HCT116 (cell line): Measurements from ENCODE around the gene TMUB1. TPM values are rescaled to one million over a fixed set of nuclear protein-coding genes. Genes with fewer than 3 reads are reported as not detected.

Source experiments
- ATAC-seq: fragments of 200-7000 bp; cut with Tn5 transposase; 2 replicates; pipeline ENCODE4 v1.9.1; 2020; ENCODE audit warnings: mild to moderate bottlenecking, moderate library complexity
- BruUV-seq: library from RNA; stranded (reverse); fragments of 400-500 nt; replicated peaks from 2 replicates; lab custom pipeline; 2021; lab: Mats Ljungman, UMichigan
- CTCF ChIA-PET: fragments of 300-600 bp; sonication (Branson Sonifier 250); formaldehyde crosslinking; loops from one replicate; lab custom pipeline; 2021; ENCODE audit warnings: antibody characterized with exemption; lab: Charles Lee
- POLR2A ChIA-PET: fragments of 300-600, 350-600 bp; sonication (Branson Sonifier 250); formaldehyde crosslinking; loops from one replicate; lab custom pipeline; 2021; ENCODE audit warnings: antibody characterized with exemption; lab: Charles Lee
- RAD21 ChIA-PET, 2 experiments: fragments of 300-600 bp; sonication (Branson Sonifier 250); formaldehyde crosslinking; loops; one replicate each; lab custom pipeline; 2023; ENCODE audit warnings: low total read pairs in 2 of 2; ENCODE audit not compliant: uncharacterized antibody in 2 of 2, unreplicated experiment in 2 of 2, low non-redundant PET in 1 of 2; lab: Charles Lee
- DNase-seq: peaks from one replicate; pipeline ENCODE4 v3.0.0-alpha.2; 2010; ENCODE audit warnings: low read depth, low spot score
- H2AFZ ChIP-seq: fragments of 200-600 bp; shearing (Covaris generic), sonication (generic); 2 replicates; pipeline ENCODE4 v1.6.1; 2017; ENCODE audit warnings: low read depth, mixed run types, mixed read lengths, antibody characterized with exemption, low read length; ENCODE audit not compliant: poor library complexity, severe bottlenecking
- H3K27ac ChIP-seq: 2 replicates; pipeline ENCODE4 v1.5.1; 2012; ENCODE audit warnings: low read depth, low read length
- H3K27me3 ChIP-seq: fragments of 200-600 bp; sonication (generic); 2 replicates; pipeline ENCODE4 v1.6.1; 2016; ENCODE audit warnings: mixed run types, low read length, mixed read lengths; ENCODE audit not compliant: insufficient read depth
- H3K36me3 ChIP-seq, 2 experiments: fragments of 200-500 bp in 1 of 2; fragments of 200-600 bp in 1 of 2; sonication (Bioruptor generic) in 1 of 2; sonication (generic) in 1 of 2; 2 replicates each; pipeline versions ENCODE4 v1.5.1 to v1.6.1; 2014 to 2016; ENCODE audit warnings: low read length in 2 of 2, inconsistent platforms in 1 of 2, mixed read lengths in 1 of 2, mixed run types in 1 of 2; ENCODE audit not compliant: insufficient read depth in 2 of 2, control insufficient read depth in 1 of 2
- H3K4me1 ChIP-seq, 2 experiments: fragments of 200-600 bp in 1 of 2; sonication (generic) in 1 of 2; 2 replicates each; pipeline versions ENCODE4 v1.5.1 to v1.6.1; 2012 to 2017; ENCODE audit warnings: low read length in 2 of 2, inconsistent platforms in 1 of 2, mild to moderate bottlenecking in 1 of 2, mixed read lengths in 1 of 2, mixed run types in 1 of 2, moderate library complexity in 1 of 2; ENCODE audit not compliant: insufficient read depth in 2 of 2, control insufficient read depth in 1 of 2
- H3K4me2 ChIP-seq: fragments of 200-600 bp; sonication (generic); 2 replicates; pipeline ENCODE4 v1.6.1; 2017; ENCODE audit warnings: mixed run types, low read length, mixed read lengths
- H3K4me3 ChIP-seq, 2 experiments: fragments of 200-600 bp in 1 of 2; sonication (generic) in 1 of 2; replicated peaks in 1 of 2; 2 replicates each; pipeline ENCODE4 v1.5.1; 2011 to 2016; ENCODE audit warnings: low read length in 2 of 2, control low read depth in 1 of 2, low read depth in 1 of 2, mild to moderate bottlenecking in 1 of 2, mixed read lengths in 1 of 2, mixed run types in 1 of 2
- H3K79me2 ChIP-seq: fragments of 200-600 bp; sonication (generic); 2 replicates; pipeline ENCODE4 v1.6.1; 2017; ENCODE audit warnings: mild to moderate bottlenecking, mixed run types, low read length, moderate library complexity, mixed read lengths; ENCODE audit not compliant: insufficient read depth
- H3K9ac ChIP-seq: fragments of 200-600 bp; sonication (generic); 2 replicates; pipeline ENCODE4 v1.6.1; 2016; ENCODE audit warnings: low read length, mixed read lengths
- H3K9me2 ChIP-seq: fragments of 200-600 bp; sonication (generic), shearing (Covaris generic); 2 replicates; pipeline ENCODE4 v1.6.1; 2017; ENCODE audit warnings: mixed run types, mild to moderate bottlenecking, moderate library complexity; ENCODE audit not compliant: insufficient read depth
- H3K9me3 ChIP-seq, 2 experiments: fragments of 200-500 bp in 1 of 2; fragments of 200-600 bp in 1 of 2; sonication (Bioruptor generic) in 1 of 2; sonication (generic) in 1 of 2; 2 replicates each; pipeline ENCODE4 v1.6.1; 2014 to 2017; ENCODE audit warnings: low read length in 2 of 2, mixed read lengths in 2 of 2, inconsistent platforms in 1 of 2, low read depth in 1 of 2, mild to moderate bottlenecking in 1 of 2, mixed run types in 1 of 2, moderate library complexity in 1 of 2; ENCODE audit not compliant: control insufficient read depth in 1 of 2, insufficient read depth in 1 of 2
- H4K20me1 ChIP-seq: fragments of 200-600 bp; sonication (generic), shearing (Covaris generic); 2 replicates; pipeline ENCODE4 v1.6.1; 2017; ENCODE audit warnings: mixed run types, mild to moderate bottlenecking, moderate library complexity; ENCODE audit not compliant: insufficient read depth
- CEBPB ChIP-seq: IDR thresholded peaks from 2 replicates; pipeline ENCODE4 v1.6.1; 2012; ENCODE audit warnings: low read depth
- CTCF ChIP-seq, 3 experiments: fragments of 200-600 bp in 1 of 3; sonication (generic) in 1 of 3; IDR thresholded peaks in 2 of 3; conservative IDR thresholded peaks in 1 of 3; 2 replicates each; pipeline ENCODE4 v1.5.1; 2012 to 2017; ENCODE audit warnings: low read depth in 2 of 3, low read length in 2 of 3, antibody characterized with exemption in 1 of 3, borderline replicate concordance in 1 of 3, control low read depth in 1 of 3, mild to moderate bottlenecking in 1 of 3, mixed read lengths in 1 of 3, mixed run types in 1 of 3, moderate library complexity in 1 of 3; ENCODE audit not compliant: insufficient read depth in 1 of 3
- EZH2phosphoT487 ChIP-seq: fragments of 200-600 bp; IDR thresholded peaks from 2 replicates; pipeline ENCODE4 v1.6.1; 2018; ENCODE audit warnings: antibody characterized with exemption, borderline replicate concordance
- FOSL1 ChIP-seq: IDR thresholded peaks from 2 replicates; pipeline ENCODE4 v1.6.1; 2012; ENCODE audit warnings: low read depth
- POLR2A ChIP-seq: IDR thresholded peaks from 2 replicates; pipeline ENCODE4 v1.7.0; 2011; ENCODE audit warnings: borderline replicate concordance; ENCODE audit not compliant: insufficient read depth, insufficient read length; ENCODE audit errors: extremely low read depth
- SRF ChIP-seq: IDR thresholded peaks from 2 replicates; pipeline ENCODE4 v1.6.1; 2012; ENCODE audit warnings: low read depth
- intact Hi-C: fragments of 100-400 bp; cut with micrococcal nuclease; formaldehyde crosslinking; loops from 2 replicates; pipeline ENCODE4 v1.10.0; 2022
- total RNA-seq: library from RNA; stranded (reverse); gene quantifications from one replicate; pipeline ENCODE4 v1.2.1, GENCODE V29; 2021; ENCODE audit not compliant: unreplicated experiment

Gene TMUB1
- total RNA-seq, 1 experiment from 2014 or later: 75.8 TPM

DNA sequence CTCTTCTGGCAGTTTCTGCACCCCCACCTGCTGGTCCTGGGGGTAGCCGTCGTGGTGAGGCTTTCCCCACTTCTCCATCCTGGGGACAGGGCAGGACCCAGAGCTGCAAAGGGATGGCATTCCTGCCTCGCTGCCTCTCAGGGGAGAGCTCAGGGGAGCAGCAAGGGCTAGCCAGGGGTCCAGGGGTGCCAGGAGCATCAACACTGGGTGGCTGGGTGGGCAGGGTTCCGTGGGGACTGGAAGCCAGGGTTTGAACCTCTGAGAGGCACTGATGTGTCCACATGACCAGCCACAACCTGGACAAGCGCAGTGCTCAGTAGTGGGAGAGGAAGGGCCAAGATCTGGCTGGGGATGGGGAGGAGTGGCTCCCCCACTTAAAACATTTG, 49.4 kb downstream of the TMUB1 start:
- Histone ChIP-seq H3K27ac (no peak overlapping the region), H3K79me2 (peaks cover 6% of the 10 kb centered on the region), H3K9me3 (no peaks in the 10 kb centered on the region), H3K27me3 (no peaks in the 10 kb centered on the region), H3K4me3 (no peak overlapping the region), H3K4me2 (no peak overlapping the region), H3K36me3 (peaks cover 3 to 10% of the 10 kb centered on the region in 2 experiments; a peak in 2 of 4 replicates), H3K9ac (no peak overlapping the region), H3K4me1 (peaks cover 7 to 20% of the 10 kb centered on the region in 2 experiments), H2AFZ (no peak overlapping the region), H4K20me1 (no peaks in the 10 kb centered on the region), H3K9me2 (no peaks in the 10 kb centered on the region)
- ChIA-PET CTCF (interaction anchor here (1.4 kb wide), 1 partner anchor 77 kb away, joined by 4 read pairs; no protein-coding TSS in a partner anchor), RAD21 (no interaction called here), POLR2A (no interaction called here)
- TF ChIP-seq POLR2A: no peak
- TF ChIP-seq CEBPB: no peak
- ATAC-seq: no peak
- no peak for DNase-seq
- intact Hi-C loops: no loop called here
- no TSS peak for BruUV-seq

GRCh38 chr7:151032936-151033863, 50.1 kb downstream of the TMUB1 start:
- POLR2A ChIA-PET: no interaction called here
- ATAC-seq: no peak

More at GRCh38 chr7:151032936-151033863, 50.1 kb downstream of the TMUB1 start:
- H3K4me1 ChIP-seq: peaks cover 3 to 15% of the 10 kb centered on the region in 2 experiments; a peak in 3 of 4 replicates
- peaks cover 6% of the 10 kb centered on the region for H3K79me2 ChIP-seq
- H3K4me2 ChIP-seq: no peak overlapping the region
- H3K4me3 ChIP-seq: no peak overlapping the region
- no peaks in the 10 kb centered on the region for H3K9me3 ChIP-seq
- intact Hi-C loops: no loop called here
- H2AFZ ChIP-seq: no peak overlapping the region
- ChIA-PET RAD21 (no interaction called here), CTCF (interaction anchor here (1.4 kb wide), 1 partner anchor 78 kb away, joined by 4 read pairs; no protein-coding TSS in a partner anchor)
- no TSS peak for BruUV-seq
- H3K9me2 ChIP-seq: no peaks in the 10 kb centered on the region
- H3K27ac ChIP-seq: no peak overlapping the region
- H3K9ac ChIP-seq: no peak overlapping the region
- DNase-seq: no peak
- no peaks in the 10 kb centered on the region for H3K27me3 ChIP-seq
- H3K36me3 ChIP-seq: peaks cover 3 to 10% of the 10 kb centered on the region in 2 experiments; a peak in 2 of 4 replicates
- H4K20me1 ChIP-seq: no peaks in the 10 kb centered on the region
- TF ChIP-seq SRF (no peak), CTCF (IDR thresholded peaks at IDR 0.05 in 2 of 3, conservative IDR thresholded peaks at IDR 0.05 in 1 of 3; ENCODE audit: borderline replicate concordance in 1 of 3, insufficient read depth in 1 of 3, low read depth in 2 of 3, low read length in 2 of 3) (peak in 2 of 3 experiments; percentile 38 to 44; a peak in 3 of 6 replicates), FOSL1 (no peak), EZH2phosphoT487 (no peak)

Other genes with a start within 250 kb of the TMUB1 start
- gene AOC1, start 231.0 kb downstream of the TMUB1 start, total RNA-seq: 0.37 TPM
- gene KCNH2, start 105.2 kb downstream of the TMUB1 start, total RNA-seq: 9.7 TPM
- gene NOS3, start 92.5 kb downstream of the TMUB1 start, total RNA-seq: 35.8 TPM
- gene ATG9B, start 59.0 kb downstream of the TMUB1 start, total RNA-seq: 2.1 TPM
- gene ABCB8, start 55.0 kb downstream of the TMUB1 start, total RNA-seq: 55.2 TPM
- 4.4 TPM for gene ASIC3, start 35.0 kb downstream of the TMUB1 start, total RNA-seq
- 19.8 TPM for gene CDK5, start 25.6 kb downstream of the TMUB1 start, total RNA-seq
- gene SLC4A2, start 23.9 kb downstream of the TMUB1 start, total RNA-seq: 240 TPM
- gene FASTK, start 2.7 kb downstream of the TMUB1 start, total RNA-seq: 86.4 TPM
- gene AGAP3, start 3.0 kb upstream of the TMUB1 start, total RNA-seq: 126 TPM
- gene GBX1, start 84.2 kb upstream of the TMUB1 start, total RNA-seq: 0.86 TPM
- gene ASB10, start 103.8 kb upstream of the TMUB1 start, total RNA-seq: not detected
- 0.69 TPM for gene H2BK1, start 127.0 kb upstream of the TMUB1 start, total RNA-seq
- gene ABCF2, start 143.7 kb upstream of the TMUB1 start, total RNA-seq: 63.7 TPM
- 19.5 TPM for gene CHPF2, start 149.0 kb upstream of the TMUB1 start, total RNA-seq
- 30.3 TPM for gene SMARCD3, start 165.2 kb upstream of the TMUB1 start, total RNA-seq